Mammary epithelial cell (primary cell): Measurements from ENCODE around the gene GPR151.

ENCODE experiments used
- CTCF ChIP-seq, 2 donors: IDR thresholded peaks in 1 of 2; conservative IDR thresholded peaks in 1 of 2; 2 replicates each; pipeline ENCODE4 v1.5.1; 2011 to 2012; ENCODE audit warnings: inconsistent platforms in 2 of 2, low read length in 2 of 2, mild to moderate bottlenecking in 2 of 2, control low read depth in 1 of 2, low read depth in 1 of 2; ENCODE audit not compliant: insufficient read depth in 1 of 2; ENCODE audit errors: extremely low read depth in 1 of 2
- EZH2 ChIP-seq: IDR thresholded peaks from 2 replicates; pipeline ENCODE4 v1.6.1; 2012; ENCODE audit warnings: low read length, inconsistent platforms, borderline replicate concordance

- TF ChIP-seq CTCF (conservative IDR thresholded peaks at IDR 0.05 in 1 of 2, IDR thresholded peaks at IDR 0.05 in 1 of 2; ENCODE audit: extremely low read depth in 1 of 2, insufficient read depth in 1 of 2, low read depth in 1 of 2, low read length in 2 of 2) (no peak), EZH2 (no peak)
These were observed 32.9 kb upstream of the GPR151 start for GRCh38 chr5:146548781-146549449.
